ENCODE results near the gene HES1.
A peak's percentile ranks its signal among the peaks of the same experiment; 100 is the strongest.

HES1 gene

GRCh38 chr3:194129581-194130133, 6.3 kb upstream of the HES1 start:
- Histone ChIP-seq H3K9ac (no peak overlapping the region), H3K27me3 (peaks cover 45 to 60% (median 53%) of the 10 kb centered on the region in 11 experiments), H3K4me1 (peaks cover 11 to 31% (median 24%) of the 10 kb centered on the region in 10 experiments; a peak in 18 of 20 replicates), H4K20me1 (peaks cover 0 to 24% (median 0%) of the 10 kb centered on the region in 11 experiments; a peak in 3 of 22 replicates), H3K27ac (no peak overlapping the region), H3K4me3 (no peak overlapping the region), H3K9me3 (replicated peaks in 1 of 11) (no peaks in the 10 kb centered on the region), H3K4me2 (peak overlapping the region in 3 of 11 experiments; percentile 10 to 49 (median 47); a peak in 1 of 22 replicates), H3K36me3 (no peaks in the 10 kb centered on the region)
- TF ChIP-seq Cebpa-rat (IDR thresholded peaks at IDR 0.05), result no peak

- no peak for TF ChIP-seq Cebpa-rat (IDR thresholded peaks at IDR 0.05)
- Histone ChIP-seq H3K4me1 (peaks cover 12 to 34% (median 27%) of the 10 kb centered on the region in 10 experiments), H3K4me3 (no peak overlapping the region), H3K36me3 (no peaks in the 10 kb centered on the region), H4K20me1 (peaks cover 0 to 26% (median 0%) of the 10 kb centered on the region in 11 experiments; a peak in 5 of 22 replicates), H3K27ac (no peak overlapping the region), H3K4me2 (peak overlapping the region in 3 of 11 experiments; percentile 32 to 49 (median 47); a peak in 3 of 22 replicates), H3K9me3 (replicated peaks in 1 of 11) (no peaks in the 10 kb centered on the region), H3K27me3 (peaks cover 48 to 66% (median 58%) of the 10 kb centered on the region in 11 experiments), H3K9ac (no peak overlapping the region)
Observed at GRCh38 chr3:194130188-194130587, 5.8 kb upstream of the HES1 start.

DNA sequence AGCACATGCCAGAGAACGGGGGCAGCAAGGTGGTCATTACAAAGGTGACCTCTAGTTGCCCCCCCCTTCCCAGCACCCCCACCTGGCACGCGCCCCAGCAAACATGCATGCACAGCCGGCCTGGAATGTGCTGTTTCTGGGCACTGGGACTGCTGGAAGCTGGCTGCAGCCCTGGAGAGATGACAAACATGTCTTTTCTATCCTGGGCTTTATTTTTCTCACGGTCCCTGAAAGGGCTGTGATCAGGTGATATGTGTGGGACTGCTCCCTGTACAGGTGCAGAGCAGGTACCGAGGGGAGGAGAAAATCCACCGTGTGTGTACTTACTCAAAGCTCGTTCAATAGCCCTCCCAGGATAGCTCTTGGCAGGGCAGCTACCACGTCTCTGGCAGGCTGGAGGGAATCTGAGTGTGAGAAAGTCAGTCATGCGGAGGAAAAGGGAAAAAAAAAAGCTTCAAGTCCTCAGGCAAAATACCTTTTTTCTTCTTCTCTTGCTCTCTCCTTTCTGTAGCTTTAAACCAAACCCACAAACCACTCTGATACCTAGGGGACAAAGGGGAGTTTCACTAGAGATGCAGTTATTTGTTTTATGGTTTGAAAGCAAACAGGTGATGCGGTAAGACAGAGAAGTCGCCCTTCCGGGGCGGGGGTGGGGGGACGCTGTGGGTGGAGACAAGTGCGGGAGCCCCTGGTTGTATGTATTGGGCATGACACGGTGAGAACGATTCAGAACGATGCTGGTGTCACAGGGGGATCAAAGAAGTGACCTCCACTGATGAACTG, 5.0 kb upstream of the HES1 start:
- Histone ChIP-seq H3K36me3 (no peaks in the 10 kb centered on the region), H3K4me2 (peak overlapping the region in 10 of 11 experiments; percentile 3 to 51 (median 43); a peak in 17 of 22 replicates), H3K4me1 (peaks cover 20 to 42% (median 35%) of the 10 kb centered on the region in 10 experiments), H3K27me3 (peaks cover 49 to 74% (median 66%) of the 10 kb centered on the region in 11 experiments), H4K20me1 (peaks cover 0 to 34% (median 2%) of the 10 kb centered on the region in 11 experiments; a peak in 10 of 22 replicates), H3K27ac (no peak overlapping the region), H3K9me3 (replicated peaks in 1 of 11) (no peaks in the 10 kb centered on the region), H3K9ac (no peak overlapping the region), H3K4me3 (no peak overlapping the region)
- TF ChIP-seq Cebpa-rat (IDR thresholded peaks at IDR 0.05), result no peak

DNA sequence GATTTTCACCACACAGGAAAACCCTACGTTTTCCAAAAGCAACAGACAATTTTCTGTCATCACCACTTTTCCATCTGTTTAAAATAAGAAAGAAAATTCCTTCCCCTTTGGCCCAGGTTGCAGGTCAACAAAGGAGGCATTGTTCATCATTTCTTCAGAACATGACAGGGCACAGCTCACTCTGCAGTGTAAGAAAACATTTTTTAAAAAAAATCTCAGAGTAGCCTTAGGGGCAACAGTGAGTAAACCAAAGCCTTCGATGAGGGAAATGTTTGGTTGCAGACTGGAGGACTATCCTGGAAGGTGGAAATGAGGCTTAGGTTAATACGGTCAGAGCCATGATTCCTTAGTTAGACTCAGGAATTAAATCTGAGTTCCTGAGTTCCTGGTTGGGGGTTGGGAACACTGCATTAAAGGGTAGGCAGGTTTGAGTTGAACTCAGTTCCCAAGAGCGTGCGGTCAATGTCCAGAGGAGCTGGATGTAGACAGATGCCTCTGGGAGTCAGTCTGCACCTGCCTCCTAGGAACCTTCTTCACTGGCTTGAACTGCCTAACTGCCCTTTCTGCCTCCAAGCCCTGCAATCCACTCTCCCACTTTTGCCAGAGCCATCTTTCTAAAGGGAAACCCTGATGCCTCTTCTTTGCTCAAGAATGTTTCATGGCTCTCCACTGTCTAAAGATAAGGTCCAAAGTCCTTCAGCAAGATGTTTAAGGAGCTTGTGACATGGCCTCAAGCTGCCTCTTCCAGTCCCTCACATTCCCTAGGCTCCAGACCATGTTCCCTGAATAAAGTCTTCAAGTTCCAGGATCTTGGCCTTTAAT, 3.3 kb upstream of the HES1 start:
- H4K20me1 ChIP-seq, result peaks cover 6 to 50% (median 19%) of the 10 kb centered on the region in 11 experiments; a peak in 20 of 22 replicates
- H3K27me3 ChIP-seq, result peaks cover 66 to 91% (median 83%) of the 10 kb centered on the region in 11 experiments
- H3K4me2 ChIP-seq, result peak overlapping the region in 4 of 11 experiments; percentile 89 to 99 (median 98); a peak in 2 of 22 replicates
- H3K9me3 ChIP-seq (replicated peaks in 1 of 11), result no peaks in the 10 kb centered on the region
- TF ChIP-seq Cebpa-rat (IDR thresholded peaks at IDR 0.05), result no peak
- H3K27ac ChIP-seq, result no peak overlapping the region
- H3K4me3 ChIP-seq, result no peak overlapping the region
- H3K4me1 ChIP-seq, result peaks cover 37 to 58% (median 51%) of the 10 kb centered on the region in 10 experiments
- H3K36me3 ChIP-seq, result no peaks in the 10 kb centered on the region
- no peak overlapping the region for H3K9ac ChIP-seq

DNA sequence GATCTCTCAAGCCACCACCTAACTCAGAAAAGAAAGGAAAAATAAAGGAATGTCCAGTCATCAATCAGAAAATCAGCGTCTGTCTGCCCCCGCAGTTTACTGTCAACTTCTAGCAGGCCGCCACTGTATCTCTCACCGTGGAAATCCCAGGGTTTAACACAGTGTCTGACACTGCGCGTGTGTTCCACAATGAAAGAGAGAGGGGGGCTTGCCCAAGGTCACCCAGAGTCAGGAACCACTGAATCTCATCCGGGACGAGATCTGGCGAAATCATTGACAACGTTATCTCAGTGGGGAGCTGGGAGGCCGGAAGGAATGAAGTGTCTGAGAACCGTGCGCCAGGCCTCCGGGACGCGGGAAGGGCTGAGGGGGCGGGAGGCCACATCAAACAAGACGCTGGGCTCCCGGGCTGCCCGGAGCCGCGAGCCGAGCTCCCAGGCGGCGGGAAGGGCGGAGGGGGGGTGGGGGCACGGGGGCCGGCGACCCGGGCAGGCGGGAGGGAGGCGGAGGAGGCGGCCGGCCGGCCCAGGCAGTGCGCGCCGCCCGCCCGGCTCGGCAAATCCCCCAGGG, 2.2 kb upstream of the HES1 start:
- Histone ChIP-seq H3K27me3 (peaks cover 76 to 97% (median 94%) of the 10 kb centered on the region in 11 experiments), H4K20me1 (peaks cover 6 to 59% (median 25%) of the 10 kb centered on the region in 11 experiments; a peak in 20 of 22 replicates), H3K4me1 (peaks cover 44 to 64% (median 56%) of the 10 kb centered on the region in 10 experiments), H3K36me3 (no peaks in the 10 kb centered on the region), H3K9me3 (replicated peaks in 1 of 11) (no peaks in the 10 kb centered on the region), H3K4me3 (peak overlapping the region; percentile 55 to 73 (median 65); a peak in 19 of 20 replicates), H3K27ac (peak overlapping the region in 10 of 11 experiments; percentile 57 to 84 (median 78); a peak in 18 of 22 replicates), H3K9ac (peak overlapping the region; percentile 66 to 81 (median 79); a peak in 20 of 22 replicates), H3K4me2 (peak overlapping the region; percentile 83 to 100 (median 97))
- TF ChIP-seq Cebpa-rat (IDR thresholded peaks at IDR 0.05), result no peak

DNA sequence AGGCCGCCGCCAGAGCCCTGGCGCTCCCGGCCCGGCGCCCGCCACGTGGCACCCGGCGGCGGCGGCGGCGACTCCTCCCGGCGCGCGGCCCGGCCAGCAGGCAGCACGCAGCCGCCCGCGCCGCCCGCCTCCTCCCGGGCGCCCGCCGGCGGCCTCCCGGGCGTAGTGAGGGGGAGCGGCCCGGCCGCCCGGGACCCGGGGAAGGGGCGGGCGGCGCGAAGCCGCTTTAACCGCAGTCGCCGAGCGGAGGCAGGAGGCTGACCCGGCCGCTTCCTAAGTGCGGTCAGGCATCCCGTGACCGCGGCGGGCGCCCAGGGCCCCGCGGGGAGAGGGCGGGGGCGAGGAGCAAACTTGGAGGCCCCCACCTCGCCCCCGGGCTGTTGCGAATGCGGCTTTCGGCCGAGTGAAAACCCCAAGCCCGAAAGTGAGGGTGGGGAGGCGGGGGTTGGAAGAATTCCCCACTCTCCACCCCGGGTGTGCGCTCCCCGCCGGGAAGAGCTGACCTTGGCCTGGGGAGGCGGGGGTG, 1.7 kb upstream of the HES1 start:
- Histone ChIP-seq H3K4me2 (peak overlapping the region; percentile 83 to 100 (median 97)), H3K9me3 (replicated peaks in 1 of 11) (no peaks in the 10 kb centered on the region), H4K20me1 (peaks cover 6 to 64% (median 26%) of the 10 kb centered on the region in 11 experiments; a peak in 20 of 22 replicates), H3K9ac (peak overlapping the region; percentile 66 to 81 (median 79)), H3K4me1 (peaks cover 44 to 64% (median 56%) of the 10 kb centered on the region in 10 experiments), H3K27me3 (peaks cover 79 to 100% (median 96%) of the 10 kb centered on the region in 11 experiments), H3K36me3 (no peaks in the 10 kb centered on the region), H3K4me3 (peak overlapping the region; percentile 55 to 73 (median 65)), H3K27ac (peak overlapping the region; percentile 57 to 84 (median 78); a peak in 21 of 22 replicates)
- no peak for TF ChIP-seq Cebpa-rat (IDR thresholded peaks at IDR 0.05)

DNA sequence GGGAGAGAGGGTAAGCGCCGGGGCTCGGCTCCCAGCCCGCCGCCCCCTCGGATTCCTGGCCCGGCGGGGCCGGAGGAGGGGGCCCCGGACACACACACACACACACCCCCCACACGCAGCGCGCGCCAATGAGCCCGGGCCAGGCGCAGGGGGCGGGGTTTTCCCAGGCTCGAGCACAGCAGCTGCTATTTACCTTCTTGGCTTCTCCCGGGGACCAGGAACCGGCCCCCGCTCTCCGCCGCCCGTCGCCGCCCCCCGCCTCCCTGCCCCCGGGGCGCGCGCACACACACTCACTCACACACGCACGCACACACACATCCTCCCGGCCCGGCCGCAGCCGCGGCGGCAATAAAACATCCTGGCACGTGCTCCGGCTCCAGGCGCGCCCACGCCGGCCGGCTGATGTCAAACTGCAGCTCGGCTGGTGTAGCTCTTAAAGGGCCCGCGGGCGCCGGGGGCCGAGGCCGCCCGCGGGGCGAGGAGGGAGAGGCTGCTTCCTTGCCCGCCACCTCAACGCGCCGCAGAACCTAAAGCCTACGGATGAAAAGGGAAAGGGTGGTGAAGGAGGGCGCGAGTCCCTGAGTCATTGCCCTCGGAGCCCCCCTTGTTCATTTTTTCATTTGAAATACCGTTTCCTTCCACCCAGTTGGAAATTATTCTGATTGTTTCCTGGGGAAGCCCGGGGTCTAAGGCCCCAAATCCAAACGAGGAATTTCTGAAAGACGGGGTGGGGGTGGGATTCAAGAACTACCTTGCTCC, 1.0 kb upstream of the HES1 start:
- H3K27ac ChIP-seq, result peak overlapping the region; percentile 57 to 84 (median 78); a peak in 21 of 22 replicates

More for the DNA sequence above, 1.0 kb upstream of the HES1 start:
- H3K36me3 ChIP-seq, result no peaks in the 10 kb centered on the region
- H3K4me3 ChIP-seq, result peak overlapping the region; percentile 55 to 73 (median 65)
- H4K20me1 ChIP-seq, result peaks cover 6 to 69% (median 31%) of the 10 kb centered on the region in 11 experiments; a peak in 20 of 22 replicates
- H3K4me1 ChIP-seq, result peaks cover 44 to 64% (median 55%) of the 10 kb centered on the region in 10 experiments
- peaks cover 79 to 100% (median 97%) of the 10 kb centered on the region in 11 experiments for H3K27me3 ChIP-seq
- TF ChIP-seq Cebpa-rat (IDR thresholded peaks at IDR 0.05), result no peak
- peak overlapping the region; percentile 66 to 81 (median 79) for H3K9ac ChIP-seq
- H3K4me2 ChIP-seq, result peak overlapping the region; percentile 83 to 100 (median 97)
- no peaks in the 10 kb centered on the region for H3K9me3 ChIP-seq (replicated peaks in 1 of 11)
